HL-60 (cell line): ENCODE measurements around the gene MC1R.

Experiments
- DNase-seq, 2 experiments: peaks; one replicate each; pipeline ENCODE4 v3.0.0-alpha.2; 2010 to 2020; ENCODE audit warnings: low read depth in 1 of 2, low spot score in 1 of 2
- H3K27ac ChIP-seq: fragments of 250-450 bp; sonication (Bioruptor Pico); replicated peaks from 2 replicates; pipeline ENCODE4 v1.5.1; 2020; ENCODE audit warnings: mild to moderate bottlenecking, moderate library complexity
- H3K27me3 ChIP-seq: fragments of 250-450 bp; sonication (Bioruptor Pico); 2 replicates; pipeline ENCODE4 v1.5.1; 2021; ENCODE audit warnings: mild to moderate bottlenecking, moderate library complexity; ENCODE audit not compliant: insufficient read depth, poor library complexity, severe bottlenecking
- H3K4me3 ChIP-seq: replicated peaks from 2 replicates; pipeline ENCODE4 v1.5.1; 2011; ENCODE audit warnings: mild to moderate bottlenecking, control low read depth, low read length; ENCODE audit not compliant: insufficient read depth
- GABPA ChIP-seq: IDR thresholded peaks from 2 replicates; pipeline ENCODE4 v1.6.1; 2012; ENCODE audit warnings: low read depth
- POLR2AphosphoS5 ChIP-seq: IDR thresholded peaks from 2 replicates; pipeline ENCODE4 v1.6.1; 2012; ENCODE audit warnings: low read depth
- SPI1 ChIP-seq: IDR thresholded peaks from 2 replicates; pipeline ENCODE4 v1.6.1; 2012; ENCODE audit warnings: low read depth, mild to moderate bottlenecking, borderline replicate concordance
- TF ChIP-seq, protein P1 (sequence below): IDR thresholded peaks from one replicate; pipeline ENCODE4 v1.5.1; 2011; ENCODE audit warnings: low read length, control low read depth, inconsistent platforms; ENCODE audit not compliant: insufficient read depth
- TF ChIP-seq, protein P2 (sequence below): IDR thresholded peaks from 2 replicates; pipeline ENCODE4 v1.6.1; 2012; ENCODE audit warnings: low read depth; ENCODE audit not compliant: insufficient replicate concordance

The MC1R gene

DNA sequence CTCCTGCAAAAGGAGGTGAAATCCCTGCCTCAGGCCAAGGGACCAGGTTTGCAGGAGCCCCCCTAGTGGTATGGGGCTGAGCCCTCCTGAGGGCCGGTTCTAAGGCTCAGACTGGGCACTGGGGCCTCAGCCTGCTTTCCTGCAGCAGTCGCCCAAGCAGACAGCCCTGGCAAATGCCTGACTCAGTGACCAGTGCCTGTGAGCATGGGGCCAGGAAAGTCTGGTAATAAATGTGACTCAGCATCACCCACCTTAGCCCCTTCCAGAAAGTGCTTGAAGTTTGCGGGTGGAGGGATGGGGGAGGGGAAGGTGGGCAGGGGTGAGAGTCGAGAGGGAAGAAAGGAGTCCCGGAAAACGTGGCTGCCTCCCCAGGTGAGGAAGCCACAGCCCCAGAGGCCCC lies 2.1 kb downstream of the MC1R start:
- H3K27me3 ChIP-seq, result peaks cover 12% of the 10 kb centered on the region
- no peak overlapping the region for H3K27ac ChIP-seq
- no peak overlapping the region for H3K4me3 ChIP-seq
- TF ChIP-seq, protein P1, sequence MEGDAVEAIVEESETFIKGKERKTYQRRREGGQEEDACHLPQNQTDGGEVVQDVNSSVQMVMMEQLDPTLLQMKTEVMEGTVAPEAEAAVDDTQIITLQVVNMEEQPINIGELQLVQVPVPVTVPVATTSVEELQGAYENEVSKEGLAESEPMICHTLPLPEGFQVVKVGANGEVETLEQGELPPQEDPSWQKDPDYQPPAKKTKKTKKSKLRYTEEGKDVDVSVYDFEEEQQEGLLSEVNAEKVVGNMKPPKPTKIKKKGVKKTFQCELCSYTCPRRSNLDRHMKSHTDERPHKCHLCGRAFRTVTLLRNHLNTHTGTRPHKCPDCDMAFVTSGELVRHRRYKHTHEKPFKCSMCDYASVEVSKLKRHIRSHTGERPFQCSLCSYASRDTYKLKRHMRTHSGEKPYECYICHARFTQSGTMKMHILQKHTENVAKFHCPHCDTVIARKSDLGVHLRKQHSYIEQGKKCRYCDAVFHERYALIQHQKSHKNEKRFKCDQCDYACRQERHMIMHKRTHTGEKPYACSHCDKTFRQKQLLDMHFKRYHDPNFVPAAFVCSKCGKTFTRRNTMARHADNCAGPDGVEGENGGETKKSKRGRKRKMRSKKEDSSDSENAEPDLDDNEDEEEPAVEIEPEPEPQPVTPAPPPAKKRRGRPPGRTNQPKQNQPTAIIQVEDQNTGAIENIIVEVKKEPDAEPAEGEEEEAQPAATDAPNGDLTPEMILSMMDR, result no peak
- TF ChIP-seq GABPA (no peak), POLR2AphosphoS5 (no peak), SPI1 (no peak)
- TF ChIP-seq, protein P2, sequence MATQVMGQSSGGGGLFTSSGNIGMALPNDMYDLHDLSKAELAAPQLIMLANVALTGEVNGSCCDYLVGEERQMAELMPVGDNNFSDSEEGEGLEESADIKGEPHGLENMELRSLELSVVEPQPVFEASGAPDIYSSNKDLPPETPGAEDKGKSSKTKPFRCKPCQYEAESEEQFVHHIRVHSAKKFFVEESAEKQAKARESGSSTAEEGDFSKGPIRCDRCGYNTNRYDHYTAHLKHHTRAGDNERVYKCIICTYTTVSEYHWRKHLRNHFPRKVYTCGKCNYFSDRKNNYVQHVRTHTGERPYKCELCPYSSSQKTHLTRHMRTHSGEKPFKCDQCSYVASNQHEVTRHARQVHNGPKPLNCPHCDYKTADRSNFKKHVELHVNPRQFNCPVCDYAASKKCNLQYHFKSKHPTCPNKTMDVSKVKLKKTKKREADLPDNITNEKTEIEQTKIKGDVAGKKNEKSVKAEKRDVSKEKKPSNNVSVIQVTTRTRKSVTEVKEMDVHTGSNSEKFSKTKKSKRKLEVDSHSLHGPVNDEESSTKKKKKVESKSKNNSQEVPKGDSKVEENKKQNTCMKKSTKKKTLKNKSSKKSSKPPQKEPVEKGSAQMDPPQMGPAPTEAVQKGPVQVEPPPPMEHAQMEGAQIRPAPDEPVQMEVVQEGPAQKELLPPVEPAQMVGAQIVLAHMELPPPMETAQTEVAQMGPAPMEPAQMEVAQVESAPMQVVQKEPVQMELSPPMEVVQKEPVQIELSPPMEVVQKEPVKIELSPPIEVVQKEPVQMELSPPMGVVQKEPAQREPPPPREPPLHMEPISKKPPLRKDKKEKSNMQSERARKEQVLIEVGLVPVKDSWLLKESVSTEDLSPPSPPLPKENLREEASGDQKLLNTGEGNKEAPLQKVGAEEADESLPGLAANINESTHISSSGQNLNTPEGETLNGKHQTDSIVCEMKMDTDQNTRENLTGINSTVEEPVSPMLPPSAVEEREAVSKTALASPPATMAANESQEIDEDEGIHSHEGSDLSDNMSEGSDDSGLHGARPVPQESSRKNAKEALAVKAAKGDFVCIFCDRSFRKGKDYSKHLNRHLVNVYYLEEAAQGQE, result no peak
- DNase-seq, result no peak

DNA sequence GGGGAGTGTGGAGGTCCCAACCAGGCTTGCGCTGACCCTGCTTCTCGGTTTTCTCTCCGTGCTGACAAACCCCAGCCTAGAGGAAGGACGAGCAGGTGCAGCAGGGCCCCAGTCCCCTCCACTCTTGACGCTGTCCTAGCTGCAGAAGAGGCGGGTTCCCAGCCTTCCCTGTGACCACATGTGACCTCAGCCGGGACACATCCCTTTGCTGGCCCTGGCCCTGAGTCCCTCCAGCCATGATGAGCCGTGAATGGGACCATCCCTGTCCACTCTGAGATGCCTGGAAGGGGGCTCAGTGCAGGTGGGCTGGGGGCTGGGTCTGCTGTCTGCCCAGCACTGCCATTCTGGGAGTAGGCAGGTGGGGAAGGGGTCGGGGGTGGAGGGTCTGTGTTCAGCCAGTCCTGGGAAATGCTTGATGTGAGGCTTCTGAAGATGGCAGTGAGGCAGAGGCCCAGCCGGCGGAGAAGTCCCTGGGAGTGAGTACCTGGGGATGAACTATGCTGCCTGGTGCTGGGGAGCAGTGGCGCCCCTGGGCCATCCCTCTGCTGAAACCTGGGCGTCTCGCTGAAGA lies 2.6 kb downstream of the MC1R start:
- Histone ChIP-seq H3K4me3 (no peak overlapping the region), H3K27me3 (peaks cover 14% of the 10 kb centered on the region), H3K27ac (no peak overlapping the region)
- no peak for DNase-seq
- TF ChIP-seq GABPA, result no peak
- TF ChIP-seq, protein P2, result no peak
- no peak for TF ChIP-seq POLR2AphosphoS5
- no peak for TF ChIP-seq SPI1
- TF ChIP-seq, protein P1, result no peak

DNA sequence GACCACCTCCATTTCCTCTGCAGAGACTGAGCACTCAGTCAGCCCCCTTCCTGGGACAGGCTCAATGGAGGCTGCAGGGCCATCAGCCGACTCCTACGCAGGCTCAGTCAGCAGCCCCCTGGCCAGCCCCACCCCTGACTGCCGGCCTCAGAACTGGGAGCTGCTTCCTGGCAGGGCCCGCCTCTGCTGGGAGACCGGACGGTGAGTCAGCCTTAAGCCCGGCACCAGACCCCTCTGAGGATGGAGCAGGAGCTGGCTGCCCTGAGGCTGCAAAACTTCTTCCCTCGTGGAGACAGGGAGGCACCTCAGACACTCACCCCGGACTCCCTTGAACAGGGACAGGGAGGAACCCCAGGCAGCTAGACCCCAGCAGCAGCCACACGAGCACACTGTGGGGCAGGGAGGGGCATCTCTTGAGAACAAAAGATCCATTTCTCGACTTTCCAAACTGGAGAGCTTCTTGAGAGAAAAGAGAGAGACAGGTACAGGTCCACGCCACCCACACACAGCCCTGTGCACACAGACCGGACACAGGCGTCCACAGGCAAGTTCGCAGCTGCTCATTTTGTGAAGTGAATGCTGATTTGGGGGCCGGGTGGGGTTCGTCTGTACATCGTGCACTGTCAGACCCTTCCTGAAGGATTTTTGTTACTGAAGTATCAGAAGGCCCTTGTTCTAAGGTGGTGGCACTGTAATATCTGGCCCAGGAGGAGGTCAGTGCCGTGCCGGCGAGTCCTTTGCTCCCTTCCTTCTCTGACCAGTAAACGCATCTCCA lies 3.2 kb downstream of the MC1R start:
- no peak for TF ChIP-seq POLR2AphosphoS5
- no peak for TF ChIP-seq GABPA
- TF ChIP-seq SPI1, result no peak
- TF ChIP-seq, protein P1, result no peak
- TF ChIP-seq, protein P2, result no peak
- no peak overlapping the region for H3K27ac ChIP-seq
- H3K4me3 ChIP-seq, result no peak overlapping the region
- H3K27me3 ChIP-seq, result peaks cover 14% of the 10 kb centered on the region
- DNase-seq, result no peak
